GM12801 (cell line): ENCODE data around the gene NOTO.

Source experiments
- CTCF ChIP-seq: IDR thresholded peaks from one replicate; pipeline ENCODE4 v1.5.1; 2011; ENCODE audit warnings: control low read depth; ENCODE audit not compliant: insufficient read length; ENCODE audit errors: extremely low read depth

Gene NOTO

GRCh38 chr2:73174941-73175662, 27.3 kb upstream of the NOTO start:
- TF ChIP-seq CTCF = no peak

GRCh38 chr2:73175663-73176204, 26.6 kb upstream of the NOTO start:
- TF ChIP-seq CTCF = no peak

- TF ChIP-seq CTCF = no peak
Measured at GRCh38 chr2:73176205-73176880, 26.0 kb upstream of the NOTO start.

DNA sequence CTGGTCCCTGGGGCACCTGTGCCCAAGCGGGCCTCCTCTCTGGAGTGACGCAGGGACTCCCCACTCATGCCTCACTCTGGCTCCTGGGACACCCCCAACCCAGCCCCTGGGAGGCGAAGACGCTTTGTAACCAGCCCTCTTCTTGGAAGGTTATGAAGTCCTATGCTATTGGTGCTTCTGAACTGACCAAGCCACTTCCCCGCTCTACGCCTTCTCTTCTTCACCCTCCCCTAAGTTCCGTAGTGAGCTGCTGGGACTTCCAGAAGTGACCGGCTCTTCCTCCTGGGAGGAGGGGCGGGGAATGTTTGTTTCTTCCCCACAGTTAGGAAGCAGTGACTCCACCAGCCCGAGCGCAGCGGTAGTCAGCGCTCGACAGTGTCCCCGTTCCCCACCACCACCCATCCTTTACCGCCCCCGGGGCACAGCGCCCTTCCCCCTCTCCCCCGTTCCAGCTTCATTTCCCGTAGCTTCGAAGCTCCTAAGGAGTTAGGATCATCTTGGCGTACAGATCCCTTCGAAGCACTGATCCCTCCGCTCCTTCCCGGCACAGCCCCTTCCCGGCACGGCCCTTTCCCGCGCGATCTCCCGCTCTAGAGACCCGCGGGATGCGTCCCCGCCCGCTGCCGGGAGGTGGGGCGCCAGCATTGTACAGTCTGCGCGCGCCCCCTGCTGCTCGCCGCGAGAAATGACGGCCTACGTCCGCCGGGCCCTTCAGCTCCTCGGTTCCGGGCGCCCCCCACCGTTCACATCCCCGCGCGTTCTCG, 25.3 kb upstream of the NOTO start:
- TF ChIP-seq CTCF = no peak

- TF ChIP-seq CTCF = no peak
Measured at GRCh38 chr2:73177645-73178255, 24.6 kb upstream of the NOTO start.

- no peak for TF ChIP-seq CTCF
Measured at GRCh38 chr2:73185965-73186364, 16.4 kb upstream of the NOTO start.

DNA sequence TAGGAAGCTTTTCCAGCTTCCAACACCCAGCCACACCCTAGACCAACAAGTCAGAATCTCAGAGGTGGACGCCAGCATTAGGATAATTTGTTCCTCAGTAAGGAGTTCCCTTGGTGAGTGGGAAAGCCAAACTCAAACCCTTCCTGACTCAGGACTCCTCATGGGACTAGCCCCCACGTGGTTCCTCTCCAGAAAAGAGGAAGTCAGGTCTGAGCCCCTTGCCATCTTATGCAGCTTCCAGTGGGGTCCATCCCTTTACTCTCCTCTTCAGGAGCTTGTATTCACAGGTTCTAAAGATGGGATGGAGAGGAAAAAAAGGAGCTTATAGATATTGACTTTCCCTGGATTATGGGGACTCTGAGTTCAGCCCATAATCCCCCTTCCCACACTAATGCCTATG, 14.8 kb upstream of the NOTO start:
- no peak for TF ChIP-seq CTCF
